ENCODE measurements around the gene NAIF1.

DNA sequence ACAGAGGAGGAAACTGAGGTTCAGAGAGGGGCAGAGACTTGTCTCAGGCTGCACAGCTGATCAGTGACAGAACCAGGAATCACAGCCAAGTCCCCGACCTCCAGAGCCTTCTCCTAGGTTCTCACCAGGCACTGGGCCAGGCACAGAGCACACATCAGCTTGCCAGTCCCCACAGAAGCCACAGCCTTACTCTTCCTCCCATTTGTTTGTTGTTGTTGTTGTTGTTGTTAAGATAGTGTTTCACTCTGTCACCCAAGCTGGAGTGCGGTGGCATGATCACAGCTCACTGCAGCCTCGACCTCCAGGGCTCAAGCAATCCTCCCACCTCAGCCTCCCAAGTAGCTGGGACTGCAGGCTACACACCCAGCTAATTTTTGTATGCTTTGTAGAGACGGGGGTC, 41.4 kb downstream of the NAIF1 start:
- TF ChIP-seq POLR2A (IDR thresholded peaks at IDR 0.05) = no peak
- no peak for TF ChIP-seq POLR2AphosphoS5 (IDR thresholded peaks at IDR 0.05)

Data from transverse colon (tissue), 3 donors.